Renal cortical epithelial cell (primary cell): ENCODE results near the gene COL7A1. TPM values are rescaled to one million over a fixed set of nuclear protein-coding genes. Genes with fewer than 3 reads are reported as not detected.

Experiments used
- DNase-seq: peaks from one replicate; pipeline ENCODE4 v3.0.0-alpha.2; 2011; ENCODE audit warnings: low read depth
- total RNA-seq: library from RNA; depleted of rRNA; stranded (reverse); fragments of >200 nt; gene quantifications from 2 replicates; pipeline ENCODE4 v1.2.3, GENCODE V29; 2014

Gene COL7A1
- total RNA-seq, 1 donor from 2014 or later: 165 TPM

- no peak for DNase-seq
Observed at GRCh38 chr3:48619541-48620524, 24.7 kb upstream of the COL7A1 start.

- no peak for DNase-seq
Observed at GRCh38 chr3:48617559-48617958, 22.4 kb upstream of the COL7A1 start.

GRCh38 chr3:48614044-48614443, 18.9 kb upstream of the COL7A1 start:
- DNase-seq: peak; percentile 79

GRCh38 chr3:48612309-48612708, 17.2 kb upstream of the COL7A1 start:
- no peak for DNase-seq

GRCh38 chr3:48609088-48610005, 14.2 kb upstream of the COL7A1 start, which contains the start of gene UQCRC1:
UQCRC1 (minus strand) TSS chr3:48609646; CDS start chr3:48609620, 26 bp downstream.
- DNase-seq: peak; percentile 82

- no peak for DNase-seq
Observed at GRCh38 chr3:48607519-48607918, 12.4 kb upstream of the COL7A1 start.

GRCh38 chr3:48601622-48601994, 6.5 kb upstream of the COL7A1 start:
- no peak for DNase-seq

- DNase-seq: no peak
Observed at GRCh38 chr3:48600711-48601621, 5.8 kb upstream of the COL7A1 start.

GRCh38 chr3:48599509-48600285, 4.6 kb upstream of the COL7A1 start:
- DNase-seq: no peak

GRCh38 chr3:48599077-48599501, 4.0 kb upstream of the COL7A1 start:
- DNase-seq: no peak

- peak; percentile 82 for DNase-seq
Observed at GRCh38 chr3:48598323-48599076, 3.4 kb upstream of the COL7A1 start.

GRCh38 chr3:48597408-48597800, 2.3 kb upstream of the COL7A1 start:
- DNase-seq: no peak

- no peak for DNase-seq
Observed at GRCh38 chr3:48596676-48597407, 1.7 kb upstream of the COL7A1 start.

- no peak for DNase-seq
Observed at GRCh38 chr3:48596157-48596556, 1.0 kb upstream of the COL7A1 start.

- peak; percentile 81 for DNase-seq
Observed at GRCh38 chr3:48595526-48596121, 495 bp upstream of the COL7A1 start.

- DNase-seq: no peak
Observed at GRCh38 chr3:48594417-48595049, 596 bp downstream of the COL7A1 start.

GRCh38 chr3:48593337-48593736, 1.8 kb downstream of the COL7A1 start:
- no peak for DNase-seq

GRCh38 chr3:48592519-48593087, 2.5 kb downstream of the COL7A1 start:
- no peak for DNase-seq
